Measurements from ENCODE around the gene SH3BP4.

The SH3BP4 gene, protein sequence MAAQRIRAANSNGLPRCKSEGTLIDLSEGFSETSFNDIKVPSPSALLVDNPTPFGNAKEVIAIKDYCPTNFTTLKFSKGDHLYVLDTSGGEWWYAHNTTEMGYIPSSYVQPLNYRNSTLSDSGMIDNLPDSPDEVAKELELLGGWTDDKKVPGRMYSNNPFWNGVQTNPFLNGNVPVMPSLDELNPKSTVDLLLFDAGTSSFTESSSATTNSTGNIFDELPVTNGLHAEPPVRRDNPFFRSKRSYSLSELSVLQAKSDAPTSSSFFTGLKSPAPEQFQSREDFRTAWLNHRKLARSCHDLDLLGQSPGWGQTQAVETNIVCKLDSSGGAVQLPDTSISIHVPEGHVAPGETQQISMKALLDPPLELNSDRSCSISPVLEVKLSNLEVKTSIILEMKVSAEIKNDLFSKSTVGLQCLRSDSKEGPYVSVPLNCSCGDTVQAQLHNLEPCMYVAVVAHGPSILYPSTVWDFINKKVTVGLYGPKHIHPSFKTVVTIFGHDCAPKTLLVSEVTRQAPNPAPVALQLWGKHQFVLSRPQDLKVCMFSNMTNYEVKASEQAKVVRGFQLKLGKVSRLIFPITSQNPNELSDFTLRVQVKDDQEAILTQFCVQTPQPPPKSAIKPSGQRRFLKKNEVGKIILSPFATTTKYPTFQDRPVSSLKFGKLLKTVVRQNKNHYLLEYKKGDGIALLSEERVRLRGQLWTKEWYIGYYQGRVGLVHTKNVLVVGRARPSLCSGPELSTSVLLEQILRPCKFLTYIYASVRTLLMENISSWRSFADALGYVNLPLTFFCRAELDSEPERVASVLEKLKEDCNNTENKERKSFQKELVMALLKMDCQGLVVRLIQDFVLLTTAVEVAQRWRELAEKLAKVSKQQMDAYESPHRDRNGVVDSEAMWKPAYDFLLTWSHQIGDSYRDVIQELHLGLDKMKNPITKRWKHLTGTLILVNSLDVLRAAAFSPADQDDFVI

DNA sequence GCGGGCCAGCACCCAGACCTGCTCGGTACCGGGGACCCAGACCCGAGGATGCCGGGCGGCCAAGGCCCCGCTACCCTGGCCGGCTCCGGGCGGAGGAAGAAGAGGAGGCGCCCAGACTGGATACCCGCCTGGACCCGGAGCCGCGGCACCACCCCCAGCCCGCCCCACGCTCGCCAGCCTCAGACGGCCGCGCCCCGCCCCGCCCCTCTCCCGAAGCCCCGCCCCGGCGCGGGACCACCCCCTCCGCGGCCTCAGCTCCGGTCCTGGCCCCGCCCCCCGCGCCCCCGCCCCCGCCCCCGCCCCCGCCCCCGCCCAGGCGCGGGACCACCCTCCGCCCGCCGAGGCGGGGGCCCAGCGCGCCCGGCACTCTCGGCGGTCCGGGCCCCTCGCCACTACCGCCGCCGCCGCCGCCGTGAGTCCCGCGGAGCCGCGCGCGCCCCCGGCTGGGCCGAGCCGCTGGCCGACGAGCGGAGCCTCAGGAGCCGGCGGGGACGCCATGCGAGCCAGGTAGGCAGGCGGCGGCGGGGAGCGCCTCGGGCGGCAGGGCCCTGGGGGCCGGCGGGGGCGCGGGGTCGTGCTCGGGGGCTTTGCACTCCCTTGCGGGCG is at the start of gene SH3BP4:
TSS of gene SH3BP4 (plus strand) at position 354 of the 606 bp plus-strand sequence. CDS start 82,986 bp downstream, outside the sequence.
- no peak for DNase-seq (ENCODE audit: low spot score)

DNA sequence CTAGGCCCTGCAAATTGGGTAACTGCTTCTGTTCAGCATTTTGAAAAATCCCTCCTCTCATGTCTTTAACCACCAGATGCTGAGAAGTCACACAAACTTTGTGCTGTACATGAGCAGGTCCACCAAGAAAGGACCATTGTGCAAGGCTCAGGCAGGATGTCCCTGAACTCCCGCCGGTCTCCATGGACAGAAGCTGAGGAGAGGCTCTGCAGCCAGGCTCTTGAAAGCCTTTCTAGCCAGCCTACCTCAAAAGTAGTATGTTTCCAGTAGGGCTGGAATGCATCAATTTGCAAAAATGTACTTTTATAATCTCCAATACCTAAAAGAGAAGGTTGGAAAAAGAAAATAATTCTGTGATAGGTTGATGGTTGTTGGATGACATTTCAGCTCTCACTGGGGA is 47.0 kb upstream of the SH3BP4 start:
- DNase-seq (ENCODE audit: low spot score), result no peak

- DNase-seq (ENCODE audit: low spot score), result no peak
Observed at GRCh38 chr2:234905547-234906265, 46.1 kb upstream of the SH3BP4 start.

DNA sequence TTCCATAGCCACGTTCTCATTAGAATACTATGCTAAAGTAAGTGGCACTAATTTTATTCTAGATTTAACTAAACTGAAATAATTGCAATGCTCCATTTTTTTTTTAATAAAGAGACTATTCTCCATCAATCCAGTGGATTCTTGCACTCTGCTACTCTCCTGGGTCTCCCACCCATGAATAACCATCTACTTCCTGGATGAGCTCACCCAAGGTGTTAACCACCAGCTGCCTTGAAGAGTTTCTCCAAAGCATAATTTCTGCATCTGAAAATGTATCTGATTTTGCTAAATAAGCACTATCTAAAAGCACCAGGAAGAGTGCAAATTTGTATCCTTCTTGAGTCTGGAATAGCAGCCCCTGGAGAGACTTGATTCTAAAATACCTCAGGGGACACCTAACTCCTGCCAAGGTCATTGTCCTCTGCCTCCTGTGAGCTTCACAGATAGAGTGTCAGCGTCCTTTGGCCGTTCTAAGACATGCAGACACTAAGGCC is 41.6 kb upstream of the SH3BP4 start:
- DNase-seq (ENCODE audit: low spot score), result no peak

GRCh38 chr2:234911271-234911670 is 40.5 kb upstream of the SH3BP4 start:
- DNase-seq (ENCODE audit: low spot score), result no peak

GRCh38 chr2:234912437-234912836 is 39.4 kb upstream of the SH3BP4 start:
- no peak for DNase-seq (ENCODE audit: low spot score)

DNA sequence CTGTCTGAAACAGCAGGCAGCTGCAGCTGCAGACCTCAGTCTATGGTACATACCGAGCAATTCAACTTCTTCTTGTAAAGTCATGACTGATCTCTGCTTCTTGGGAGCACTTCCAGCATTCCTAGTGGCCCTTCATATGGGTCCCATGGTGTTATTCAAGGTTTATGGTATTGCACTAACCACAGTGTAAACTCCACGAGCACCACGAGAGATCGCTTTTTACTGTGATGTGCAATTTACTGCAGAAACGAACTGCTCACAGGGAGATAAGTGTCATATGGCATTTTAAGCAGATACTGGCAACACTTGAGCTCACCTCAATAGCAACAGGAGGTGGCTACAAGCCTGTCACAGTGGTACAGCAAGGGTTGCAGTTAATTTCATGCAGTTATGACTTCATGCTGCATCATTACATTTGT is 38.6 kb upstream of the SH3BP4 start:
- no peak for DNase-seq (ENCODE audit: low spot score)

GRCh38 chr2:234914371-234915154 is 37.3 kb upstream of the SH3BP4 start:
- DNase-seq (ENCODE audit: low spot score), result no peak

DNA sequence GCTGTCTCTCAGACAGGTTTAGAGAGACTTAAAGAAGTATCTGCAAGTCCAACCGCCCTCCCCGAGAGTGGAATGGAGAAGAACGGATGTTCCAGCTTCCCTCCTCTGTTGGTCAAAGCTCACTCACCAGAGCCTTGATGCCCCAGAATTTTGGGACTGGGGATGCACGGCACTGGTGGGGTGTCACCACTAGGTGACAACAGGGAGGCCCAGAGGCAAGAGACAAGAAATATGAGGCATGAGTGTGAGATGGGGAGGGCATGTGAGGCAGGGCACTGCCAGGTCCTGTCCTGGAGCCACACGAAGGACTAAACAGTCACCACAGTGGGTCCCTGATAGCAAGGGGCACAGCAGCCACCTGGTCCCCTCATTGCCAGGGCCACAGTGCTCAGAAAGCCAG is 35.1 kb upstream of the SH3BP4 start:
- DNase-seq (ENCODE audit: low spot score), result no peak

DNA sequence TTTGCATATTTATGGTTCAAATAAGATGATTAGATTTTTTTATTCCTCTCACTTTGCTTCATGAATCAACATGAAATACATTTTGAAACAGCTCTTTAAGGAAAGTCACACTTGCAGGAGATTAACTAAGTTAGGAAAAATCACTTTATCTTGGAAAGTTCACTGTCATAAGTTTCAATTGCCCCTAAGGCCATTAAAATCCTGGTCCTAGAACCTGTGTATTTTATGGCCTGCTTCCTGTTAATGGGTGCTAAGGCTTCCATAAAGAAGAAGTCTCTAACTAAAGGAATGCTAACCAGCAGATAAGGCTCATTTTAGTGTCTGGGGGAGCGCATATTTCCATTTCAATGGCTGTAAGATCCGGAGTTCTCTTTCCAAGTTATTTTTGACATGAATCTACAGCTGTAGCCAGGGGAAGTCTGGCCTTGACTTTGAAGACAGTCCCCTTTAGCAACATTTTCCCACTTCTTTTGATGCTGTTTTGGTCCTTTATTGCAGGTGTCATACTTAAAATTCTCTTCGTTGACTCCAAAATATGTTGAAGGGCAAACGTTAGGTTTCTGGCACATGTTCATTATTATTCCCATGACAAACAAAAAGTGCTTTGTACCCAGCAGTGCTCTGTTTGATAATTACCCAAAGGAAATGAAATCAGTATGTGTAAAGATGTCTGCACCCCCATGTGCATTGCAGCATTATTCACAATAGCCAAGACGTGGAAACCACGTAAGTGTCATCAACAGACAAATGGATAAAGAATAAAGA is 34.4 kb upstream of the SH3BP4 start:
- DNase-seq (ENCODE audit: low spot score), result no peak

GRCh38 chr2:234919711-234920110 is 32.1 kb upstream of the SH3BP4 start:
- no peak for DNase-seq (ENCODE audit: low spot score)

DNA sequence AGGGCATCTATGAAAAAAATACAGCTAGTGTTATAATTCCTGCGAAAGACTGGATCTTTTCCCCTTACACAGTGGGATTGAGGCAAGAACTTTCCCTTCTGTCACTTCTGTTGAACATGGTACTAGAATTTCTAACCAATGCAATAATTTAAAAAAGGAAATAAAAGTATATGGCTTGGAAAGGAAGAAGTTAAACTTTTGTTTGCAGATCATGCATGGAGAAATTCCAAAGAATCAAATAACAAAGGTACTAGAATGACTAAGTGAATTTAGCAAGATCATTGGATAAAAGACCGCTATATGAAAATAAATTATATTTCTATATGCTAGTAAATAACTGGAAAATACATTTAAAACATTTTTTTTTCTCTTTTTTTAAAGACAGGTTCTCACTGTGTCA is 31.0 kb upstream of the SH3BP4 start:
- DNase-seq (ENCODE audit: low spot score), result no peak

GRCh38 chr2:234929002-234929401 is 22.8 kb upstream of the SH3BP4 start:
- no peak for DNase-seq (ENCODE audit: low spot score)

GRCh38 chr2:234930397-234930796 is 21.4 kb upstream of the SH3BP4 start:
- DNase-seq (ENCODE audit: low spot score), result no peak

DNA sequence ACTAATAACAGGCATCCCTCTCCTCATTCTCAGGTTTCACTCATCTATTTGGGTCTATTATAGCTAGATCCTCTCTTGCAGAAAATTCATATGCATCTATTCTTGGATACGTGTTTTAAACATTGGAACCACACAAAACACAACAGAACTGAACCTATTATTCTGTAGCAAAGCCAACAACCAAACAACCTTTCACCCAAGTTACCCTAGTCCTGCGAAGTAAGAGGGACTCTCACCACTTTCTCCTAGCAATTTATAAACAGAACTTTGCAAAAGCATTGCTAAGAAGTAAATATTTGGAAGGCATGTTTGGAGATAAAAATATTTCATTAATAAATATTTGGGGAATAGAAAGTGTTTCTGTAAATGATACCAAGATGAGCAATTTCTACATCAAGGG is 20.4 kb upstream of the SH3BP4 start:
- DNase-seq (ENCODE audit: low spot score), result no peak

DNA sequence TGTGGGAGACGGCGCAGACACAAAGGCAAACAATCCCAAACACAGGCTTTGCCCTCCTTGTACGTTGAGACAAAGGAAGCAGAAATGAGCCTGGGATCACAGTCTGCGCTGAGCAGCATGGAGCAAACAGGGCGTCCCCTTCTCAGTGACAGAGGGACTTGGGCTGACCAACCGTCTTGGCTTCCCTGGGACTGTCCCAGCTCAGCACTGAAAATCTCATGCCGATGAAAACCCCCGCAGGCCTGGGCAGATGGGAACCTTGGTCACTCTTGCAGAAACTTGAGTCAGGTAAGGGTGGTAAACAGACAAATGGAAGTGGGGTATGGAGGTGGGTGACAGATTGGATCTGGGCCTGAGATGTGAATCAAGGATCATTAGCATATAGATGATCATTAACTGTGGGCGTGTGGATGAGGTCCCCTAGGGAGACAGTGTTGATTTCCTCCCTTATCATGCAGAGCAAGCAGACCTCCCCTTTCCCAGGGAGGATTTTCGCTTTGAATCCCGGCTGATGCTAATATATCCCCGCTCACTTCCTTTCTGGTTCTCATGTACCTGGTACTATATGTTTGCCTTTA is 19.1 kb upstream of the SH3BP4 start:
- no peak for DNase-seq (ENCODE audit: low spot score)

- no peak for DNase-seq (ENCODE audit: low spot score)
Observed at GRCh38 chr2:234935311-234935710, 16.5 kb upstream of the SH3BP4 start.

DNA sequence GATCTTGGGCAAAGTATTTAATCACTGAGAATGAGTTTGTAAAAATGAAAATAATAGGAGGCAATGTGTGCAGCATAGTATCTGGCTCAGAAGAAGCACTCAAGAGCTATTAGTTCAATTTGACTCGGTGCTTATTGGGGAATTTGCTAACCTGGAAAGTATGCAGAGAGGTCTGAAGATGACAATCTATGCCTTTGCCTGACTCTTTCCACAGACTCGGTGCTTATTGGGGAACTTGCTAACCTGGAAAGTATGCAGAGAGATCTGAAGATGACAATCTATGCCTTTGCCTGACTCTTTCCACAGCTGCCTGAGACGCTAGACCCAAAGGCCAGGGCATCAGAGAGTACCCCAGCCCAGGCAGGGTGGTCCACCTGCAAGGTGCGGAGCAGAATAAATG is 12.2 kb upstream of the SH3BP4 start:
- no peak for DNase-seq (ENCODE audit: low spot score)

DNA sequence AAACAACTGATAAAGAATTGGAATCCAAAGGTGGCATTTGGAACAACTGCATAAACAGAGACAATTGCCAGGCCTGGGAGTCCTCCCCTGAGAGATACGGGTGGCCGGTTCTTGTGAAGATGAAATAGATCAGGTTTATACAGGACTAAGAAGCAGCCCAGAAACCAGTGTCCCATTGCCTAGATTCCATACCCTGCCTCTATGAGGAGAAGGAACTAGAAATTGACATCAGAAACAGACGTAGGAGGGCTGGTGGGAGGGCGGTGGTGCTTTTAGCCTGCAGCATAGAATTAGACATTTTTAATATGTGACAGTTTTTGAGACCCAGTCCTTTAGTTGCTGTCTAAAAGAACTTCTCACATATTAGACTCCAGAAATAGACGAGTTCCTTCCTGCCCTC is 11.8 kb upstream of the SH3BP4 start:
- no peak for DNase-seq (ENCODE audit: low spot score)

DNA sequence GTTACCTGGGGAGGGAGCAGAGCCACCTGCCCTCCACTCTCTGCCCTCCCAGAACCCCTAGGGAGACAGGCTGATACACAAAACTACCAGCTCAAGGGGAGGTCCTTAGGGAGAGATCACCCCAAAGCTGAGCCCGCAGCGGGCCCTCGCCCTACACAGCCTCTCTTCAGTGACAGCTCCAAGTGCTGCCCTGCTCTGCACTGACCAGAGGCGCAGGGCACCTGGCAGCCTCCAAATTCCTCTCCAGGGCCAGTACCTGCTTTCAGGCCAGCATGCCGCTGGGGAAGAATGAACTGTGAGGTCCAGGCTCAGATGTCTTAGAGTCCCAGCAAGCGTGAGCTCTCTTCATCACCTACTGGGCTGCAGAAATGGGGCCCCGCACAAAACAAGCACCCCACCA is 11.3 kb upstream of the SH3BP4 start:
- no peak for DNase-seq (ENCODE audit: low spot score)
